ENCODE measurements around the gene ZBTB44.

Gene ZBTB44

DNA sequence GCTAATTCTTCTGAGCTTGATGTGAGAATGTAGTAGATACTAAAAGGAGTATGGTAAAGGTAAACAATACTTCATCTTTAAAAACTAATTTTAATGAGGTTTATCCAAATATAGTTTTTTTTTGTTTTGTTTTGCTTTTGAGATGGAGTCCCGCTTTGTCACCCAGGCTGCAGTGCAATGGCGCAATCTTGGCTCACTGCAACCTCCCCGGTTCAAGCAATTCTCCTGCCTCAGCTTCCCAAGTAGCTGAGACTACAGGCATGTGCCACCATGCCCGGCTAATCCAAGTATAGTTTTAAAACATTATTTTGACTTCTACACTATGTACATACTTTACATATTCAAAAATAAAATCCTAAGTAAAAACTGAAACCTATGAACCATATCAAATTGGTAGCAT, 4.1 kb downstream of the ZBTB44 start:
- DNase-seq (ENCODE audit: low read depth): no peak
- TF ChIP-seq, protein P1, sequence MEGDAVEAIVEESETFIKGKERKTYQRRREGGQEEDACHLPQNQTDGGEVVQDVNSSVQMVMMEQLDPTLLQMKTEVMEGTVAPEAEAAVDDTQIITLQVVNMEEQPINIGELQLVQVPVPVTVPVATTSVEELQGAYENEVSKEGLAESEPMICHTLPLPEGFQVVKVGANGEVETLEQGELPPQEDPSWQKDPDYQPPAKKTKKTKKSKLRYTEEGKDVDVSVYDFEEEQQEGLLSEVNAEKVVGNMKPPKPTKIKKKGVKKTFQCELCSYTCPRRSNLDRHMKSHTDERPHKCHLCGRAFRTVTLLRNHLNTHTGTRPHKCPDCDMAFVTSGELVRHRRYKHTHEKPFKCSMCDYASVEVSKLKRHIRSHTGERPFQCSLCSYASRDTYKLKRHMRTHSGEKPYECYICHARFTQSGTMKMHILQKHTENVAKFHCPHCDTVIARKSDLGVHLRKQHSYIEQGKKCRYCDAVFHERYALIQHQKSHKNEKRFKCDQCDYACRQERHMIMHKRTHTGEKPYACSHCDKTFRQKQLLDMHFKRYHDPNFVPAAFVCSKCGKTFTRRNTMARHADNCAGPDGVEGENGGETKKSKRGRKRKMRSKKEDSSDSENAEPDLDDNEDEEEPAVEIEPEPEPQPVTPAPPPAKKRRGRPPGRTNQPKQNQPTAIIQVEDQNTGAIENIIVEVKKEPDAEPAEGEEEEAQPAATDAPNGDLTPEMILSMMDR (conservative IDR thresholded peaks at IDR 0.05; ENCODE audit: low read depth, low read length): no peak
- H3K4me3 ChIP-seq (ENCODE audit: low read depth, low read length): no peak overlapping the region

DNA sequence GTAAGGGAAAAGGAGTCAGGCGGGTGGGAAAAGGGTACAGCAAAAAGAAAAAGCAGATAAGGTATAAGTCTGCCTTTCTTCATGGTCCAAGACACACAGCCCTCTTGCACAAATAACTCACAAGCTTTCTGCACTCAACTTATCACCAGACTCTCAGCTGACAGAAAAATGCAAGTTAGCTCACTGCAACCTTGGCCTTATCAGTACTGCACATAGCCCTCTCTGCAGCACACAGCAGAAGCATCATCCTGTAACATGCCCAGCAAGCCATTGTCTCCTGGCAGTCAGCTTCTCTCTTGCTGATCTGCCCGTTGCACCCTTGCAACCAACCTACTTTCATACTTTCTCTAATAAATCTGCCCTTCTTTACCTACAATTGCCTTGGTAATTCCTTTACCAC, 5.8 kb downstream of the ZBTB44 start:
- peak; percentile 49 for DNase-seq (ENCODE audit: low read depth)
- TF ChIP-seq, protein P1 (conservative IDR thresholded peaks at IDR 0.05; ENCODE audit: low read depth, low read length): no peak
- no peak overlapping the region for H3K4me3 ChIP-seq (ENCODE audit: low read depth, low read length)

DNA sequence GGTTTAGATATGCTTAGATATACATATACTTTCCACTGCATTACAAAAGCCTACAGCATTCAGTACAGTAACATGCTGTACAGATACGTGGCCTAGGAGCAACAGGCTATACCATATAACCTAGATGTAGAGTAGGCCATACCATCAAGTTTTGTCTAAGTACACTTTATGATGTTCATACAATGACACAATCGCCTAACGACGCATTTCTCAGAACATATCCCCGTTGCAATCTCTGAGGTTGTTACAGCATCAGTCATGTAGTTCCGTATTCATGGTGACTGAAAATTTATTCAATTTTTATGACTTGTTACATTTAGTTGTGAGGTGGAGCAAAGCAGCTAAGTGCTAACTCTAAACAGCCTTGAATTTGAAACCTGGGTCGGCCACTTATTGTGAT, 6.7 kb downstream of the ZBTB44 start:
- TF ChIP-seq, protein P1 (conservative IDR thresholded peaks at IDR 0.05; ENCODE audit: low read depth, low read length): no peak
- H3K4me3 ChIP-seq (ENCODE audit: low read depth, low read length): no peak overlapping the region
- DNase-seq (ENCODE audit: low read depth): no peak

DNA sequence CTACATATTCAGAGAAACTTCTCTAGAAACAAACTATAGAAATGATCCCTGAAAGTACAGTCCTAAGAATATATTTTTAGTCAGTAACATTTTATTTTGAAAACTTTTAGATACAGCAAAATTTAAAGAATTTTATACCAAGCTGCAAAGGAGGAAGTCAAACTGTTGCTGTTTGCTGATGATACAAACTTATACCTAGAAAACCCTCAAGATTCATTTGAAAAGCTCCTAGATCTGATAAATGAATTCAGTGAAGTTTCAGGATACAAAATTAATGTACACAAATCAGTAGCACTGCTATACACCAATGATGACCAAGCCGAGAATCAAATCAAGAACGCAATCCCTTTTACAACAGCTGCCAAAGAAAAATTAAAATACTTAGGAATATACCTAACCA, 10.1 kb downstream of the ZBTB44 start:
- TF ChIP-seq, protein P1 (conservative IDR thresholded peaks at IDR 0.05; ENCODE audit: low read depth, low read length): no peak
- DNase-seq (ENCODE audit: low read depth): no peak
- no peak overlapping the region for H3K4me3 ChIP-seq (ENCODE audit: low read depth, low read length)

DNA sequence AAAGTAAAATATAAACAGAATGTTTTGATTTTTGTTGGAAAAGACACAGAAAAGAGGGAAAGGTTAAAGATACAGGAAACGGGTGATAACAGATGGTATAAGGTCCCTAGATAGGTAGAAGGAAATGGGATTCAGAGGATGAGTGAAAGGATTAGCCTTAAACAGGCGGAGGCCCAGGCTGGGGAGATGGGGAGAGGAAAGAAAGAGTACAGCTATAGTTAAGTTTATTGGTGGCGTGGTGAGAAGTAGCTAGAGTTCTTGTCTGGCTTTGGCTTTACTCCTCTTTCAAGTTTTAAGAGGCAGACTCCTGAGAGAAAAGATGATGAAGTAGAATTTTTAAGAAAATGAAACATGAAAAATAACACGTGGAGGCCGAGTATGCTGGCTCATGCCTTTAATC, 13.7 kb downstream of the ZBTB44 start:
- TF ChIP-seq, protein P1 (conservative IDR thresholded peaks at IDR 0.05; ENCODE audit: low read depth, low read length): no peak
- H3K4me3 ChIP-seq (ENCODE audit: low read depth, low read length): no peak overlapping the region

DNA sequence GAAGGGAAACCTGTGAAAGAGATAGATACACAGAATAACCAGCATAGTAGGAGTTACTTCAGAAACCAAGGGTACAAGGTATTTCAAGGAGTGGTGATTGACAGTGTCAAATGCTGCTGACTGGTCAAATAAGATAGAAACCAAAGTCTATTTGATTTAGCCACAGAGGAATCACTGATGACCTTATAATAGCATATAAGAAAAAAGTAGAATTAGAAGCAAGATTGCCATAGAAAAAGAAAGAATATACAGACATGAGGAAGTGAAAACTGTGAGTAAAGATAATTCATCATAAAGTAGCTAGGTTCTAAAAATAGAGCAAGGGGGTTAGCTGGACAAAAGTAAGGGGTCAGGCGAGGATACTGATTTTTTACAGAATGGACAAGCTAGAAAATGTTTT, 14.2 kb downstream of the ZBTB44 start:
- TF ChIP-seq, protein P1 (conservative IDR thresholded peaks at IDR 0.05; ENCODE audit: low read depth, low read length): no peak
- H3K4me3 ChIP-seq (ENCODE audit: low read depth, low read length): no peak overlapping the region
- DNase-seq (ENCODE audit: low read depth): no peak

More for the DNA sequence above, 13.7 kb downstream of the ZBTB44 start:
- no peak for DNase-seq (ENCODE audit: low read depth)

DNA sequence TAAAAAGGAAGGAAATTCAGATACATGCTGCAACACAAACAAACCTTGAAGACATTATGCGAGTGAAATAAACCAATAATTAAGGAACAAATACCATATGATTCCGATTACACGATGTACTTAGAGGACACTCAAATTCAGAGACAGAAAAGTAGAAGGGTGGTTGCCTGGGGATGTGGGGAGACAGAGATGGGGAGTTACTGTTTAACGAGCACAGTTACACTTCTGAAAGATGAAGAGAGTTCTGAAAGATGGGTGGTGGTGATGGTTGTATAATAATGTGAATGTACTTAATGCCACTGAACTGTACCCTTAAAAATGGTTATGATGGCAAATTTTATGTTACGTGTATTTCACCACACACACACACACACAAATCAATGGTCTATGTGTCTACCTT, 14.7 kb downstream of the ZBTB44 start:
- no peak overlapping the region for H3K4me3 ChIP-seq (ENCODE audit: low read depth, low read length)
- DNase-seq (ENCODE audit: low read depth): no peak
- TF ChIP-seq, protein P1 (conservative IDR thresholded peaks at IDR 0.05; ENCODE audit: low read depth, low read length): no peak
